Liver (tissue), 9 donors: ENCODE measurements around the gene TP73. TPM values are rescaled to one million over a fixed set of nuclear protein-coding genes. Genes with fewer than 3 reads are reported as not detected.

ENCODE experiments used
- DNase-seq: peaks from one replicate; pipeline ENCODE4 v3.0.0-alpha.2; 2017; ENCODE audit warnings: low spot score
- H3K27ac ChIP-seq, 2 donors: one replicate each; pipeline ENCODE4 v1.7.0; 2013; ENCODE audit warnings: inconsistent platforms in 2 of 2, low read length in 2 of 2, control low read depth in 1 of 2, low read depth in 1 of 2, mild to moderate bottlenecking in 1 of 2
- H3K27me3 ChIP-seq, 4 donors: one replicate each; pipeline versions ENCODE4 v1.6.1 to v1.7.0; 2013; ENCODE audit warnings: low read length in 3 of 4, inconsistent platforms in 1 of 4, mild to moderate bottlenecking in 1 of 4, moderate library complexity in 1 of 4; ENCODE audit not compliant: control insufficient read depth in 4 of 4, insufficient read depth in 4 of 4
- H3K36me3 ChIP-seq, 4 donors: one replicate each; pipeline versions ENCODE4 v1.6.1 to v1.7.0; 2013; ENCODE audit warnings: low read length in 3 of 4, mild to moderate bottlenecking in 3 of 4, low read depth in 1 of 4, moderate library complexity in 1 of 4; ENCODE audit not compliant: control insufficient read depth in 4 of 4, insufficient read depth in 3 of 4
- H3K4me1 ChIP-seq, 4 donors: one replicate each; pipeline versions ENCODE4 v1.6.1 to v1.7.0; 2013; ENCODE audit warnings: low read length in 3 of 4, mild to moderate bottlenecking in 3 of 4, moderate library complexity in 1 of 4; ENCODE audit not compliant: control insufficient read depth in 4 of 4, insufficient read depth in 4 of 4
- H3K4me3 ChIP-seq, 3 donors: one replicate each; pipeline versions ENCODE4 v1.6.1 to v1.7.0; 2013; ENCODE audit warnings: low read length in 3 of 3, control low read depth in 1 of 3, low read depth in 1 of 3, mild to moderate bottlenecking in 1 of 3
- H3K9ac ChIP-seq, 2 donors: one replicate each; pipeline ENCODE4 v1.7.0; 2013; ENCODE audit warnings: low read length in 2 of 2, mild to moderate bottlenecking in 2 of 2, moderate library complexity in 2 of 2, control low read depth in 1 of 2, low read depth in 1 of 2
- H3K9me3 ChIP-seq, 4 donors: one replicate each; pipeline versions ENCODE4 v1.6.1 to v1.7.0; 2013; ENCODE audit warnings: low read length in 3 of 4; ENCODE audit not compliant: control insufficient read depth in 4 of 4
- EGR1 ChIP-seq, 2 donors: IDR thresholded peaks; 2 replicates each; pipeline ENCODE4 v1.6.1; 2016 to 2018; ENCODE audit warnings: antibody characterized with exemption in 2 of 2, low read depth in 2 of 2
- FOXA1 ChIP-seq: IDR thresholded peaks from 2 replicates; pipeline ENCODE4 v1.6.1; 2016; ENCODE audit warnings: antibody characterized with exemption
- FOXA2 ChIP-seq: IDR thresholded peaks from 2 replicates; pipeline ENCODE4 v1.6.1; 2016; ENCODE audit warnings: antibody characterized with exemption
- GABPA ChIP-seq, 2 donors: IDR thresholded peaks in 1 of 2; conservative IDR thresholded peaks in 1 of 2; 2 replicates each; pipeline ENCODE4 v1.6.1; 2016; ENCODE audit warnings: antibody characterized with exemption in 2 of 2, mild to moderate bottlenecking in 1 of 2, moderate library complexity in 1 of 2
- JUND ChIP-seq, 2 donors: IDR thresholded peaks; 2 replicates each; pipeline ENCODE4 v1.6.1; 2016; ENCODE audit warnings: antibody characterized with exemption in 2 of 2
- MAX ChIP-seq: IDR thresholded peaks from 2 replicates; pipeline ENCODE4 v1.6.1; 2016; ENCODE audit warnings: antibody characterized with exemption
- RXRA ChIP-seq, 2 donors: IDR thresholded peaks; 2 replicates each; pipeline ENCODE4 v1.6.1; 2017 to 2018; ENCODE audit warnings: antibody characterized with exemption in 2 of 2, mild to moderate bottlenecking in 1 of 2
- TAF1 ChIP-seq: conservative IDR thresholded peaks from 2 replicates; pipeline ENCODE4 v1.6.1; 2016; ENCODE audit warnings: antibody characterized with exemption, mild to moderate bottlenecking
- YY1 ChIP-seq: IDR thresholded peaks from 2 replicates; pipeline ENCODE4 v1.6.1; 2016; ENCODE audit warnings: antibody characterized with exemption, mild to moderate bottlenecking
- ZBTB33 ChIP-seq: IDR thresholded peaks from 2 replicates; pipeline ENCODE4 v1.6.1; 2016; ENCODE audit warnings: antibody characterized with exemption
- WGBS: extraction: QIAGEN DNeasy Blood & Tissue Kit; methylation state at CpG from one replicate; pipeline ENCODE4 v1.1.7; 2013; 5-methylcytosine and 5-hydroxymethylcytosine counted together
- polyA plus RNA-seq, 2 donors: library from polyadenylated mRNA; stranded (reverse) in 1 of 2; unstranded in 1 of 2; fragments of 200-250 nt in 1 of 2; fragments of >200 nt in 1 of 2; fragmentation: Nextera tagmentation in 1 of 2; extraction: Ambion mirVana in 1 of 2; gene quantifications; one replicate each; pipeline versions ENCODE4 v1.2.1 to v1.2.3, GENCODE V29; 2013 to 2015
- total RNA-seq, 2 donors: library from RNA; depleted of rRNA; stranded (reverse); fragments of >200 nt; gene quantifications; one replicate each; pipeline ENCODE4 v1.2.3, GENCODE V29; 2014
- TF ChIP-seq, protein P1 (sequence below): fragments of 150-350 bp; IDR thresholded peaks from 2 replicates; pipeline ENCODE4 v1.5.1; 2017; ENCODE audit warnings: improper control_type of control experiment, low read depth, low read length; ENCODE audit not compliant: missing input control
- donor health status: healthy.
- donor health status: healthy.
- donor health status: healthy.
- donor health status: healthy.
- donor health status: healthy.

TP73 gene
- under 1 TPM; 0.08 to 0.19 TPM for total RNA-seq
- under 1 TPM; 0.18 to 0.29 TPM for polyA plus RNA-seq

DNA sequence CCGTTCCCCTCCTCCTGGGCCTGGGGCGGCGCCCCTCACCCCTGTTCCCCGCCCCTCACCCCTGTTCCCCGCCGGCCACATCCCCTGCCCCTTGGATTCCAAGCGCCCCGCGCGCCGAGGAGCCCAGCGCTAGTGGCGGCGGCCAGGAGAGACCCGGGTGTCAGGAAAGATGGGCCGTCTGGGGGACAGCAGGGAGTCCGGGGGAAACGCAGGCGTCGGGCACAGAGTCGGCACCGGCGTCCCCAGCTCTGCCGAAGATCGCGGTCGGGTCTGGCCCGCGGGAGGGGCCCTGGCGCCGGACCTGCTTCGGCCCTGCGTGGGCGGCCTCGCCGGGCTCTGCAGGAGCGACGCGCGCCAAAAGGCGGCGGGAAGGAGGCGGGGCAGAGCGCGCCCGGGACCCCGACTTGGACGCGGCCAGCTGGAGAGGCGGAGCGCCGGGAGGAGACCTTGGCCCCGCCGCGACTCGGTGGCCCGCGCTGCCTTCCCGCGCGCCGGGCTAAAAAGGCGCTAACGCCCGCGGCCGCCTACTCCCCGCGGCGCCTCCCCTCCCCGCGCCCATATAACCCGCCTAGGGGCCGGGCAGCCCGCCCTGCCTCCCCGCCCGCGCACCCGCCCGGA lies at the start of gene TP73:
TP73 (plus strand) TSS at position 587 of the 618 bp plus-strand sequence. CDS start 29,850 bp downstream, outside the sequence.
- no peak within 1 kb of the TSS for H3K9ac ChIP-seq
- H3K4me3 ChIP-seq, result peak within 1 kb of the TSS in 2 of 3 donors; percentile 14 to 59
- no peaks in the 10 kb centered on the region for H3K9me3 ChIP-seq
- peaks cover 20 to 27% (median 23%) of the 10 kb centered on the region in 4 donors for H3K4me1 ChIP-seq
- WGBS, result under 1% methylated on average over 80 of the region's 80 CpGs
- TF ChIP-seq EGR1 (IDR thresholded peaks at IDR 0.05; ENCODE audit: low read depth in 2 of 2) (peak in 1 of 2 donors; percentile 22), RXRA (IDR thresholded peaks at IDR 0.05) (no peak)
- no peak within 1 kb of the TSS for H3K27ac ChIP-seq
- no peak for DNase-seq
- H3K27me3 ChIP-seq, result peaks cover 0 to 12% (median 6%) of the 10 kb centered on the region in 4 donors
- H3K36me3 ChIP-seq, result peaks cover 0 to 4% (median 1%) of the 10 kb centered on the region in 4 donors

- Histone ChIP-seq H3K4me1 (peaks cover 0 to 3% (median 0%) of the 10 kb centered on the region in 4 donors), H3K27ac (no peak overlapping the region), H3K9me3 (no peaks in the 10 kb centered on the region), H3K27me3 (no peaks in the 10 kb centered on the region), H3K9ac (no peak overlapping the region), H3K4me3 (no peak overlapping the region), H3K36me3 (peaks cover 0 to 1% (median 0%) of the 10 kb centered on the region in 4 donors)
- 91% methylated on average over 11 of the region's 11 CpGs for whole genome bisulfite sequencing
- TF ChIP-seq FOXA1 (no peak), TAF1 (no peak), MAX (no peak), FOXA2 (no peak), ZBTB33 (no peak), JUND (IDR thresholded peaks at IDR 0.05) (no peak)
- TF ChIP-seq, protein P1, sequence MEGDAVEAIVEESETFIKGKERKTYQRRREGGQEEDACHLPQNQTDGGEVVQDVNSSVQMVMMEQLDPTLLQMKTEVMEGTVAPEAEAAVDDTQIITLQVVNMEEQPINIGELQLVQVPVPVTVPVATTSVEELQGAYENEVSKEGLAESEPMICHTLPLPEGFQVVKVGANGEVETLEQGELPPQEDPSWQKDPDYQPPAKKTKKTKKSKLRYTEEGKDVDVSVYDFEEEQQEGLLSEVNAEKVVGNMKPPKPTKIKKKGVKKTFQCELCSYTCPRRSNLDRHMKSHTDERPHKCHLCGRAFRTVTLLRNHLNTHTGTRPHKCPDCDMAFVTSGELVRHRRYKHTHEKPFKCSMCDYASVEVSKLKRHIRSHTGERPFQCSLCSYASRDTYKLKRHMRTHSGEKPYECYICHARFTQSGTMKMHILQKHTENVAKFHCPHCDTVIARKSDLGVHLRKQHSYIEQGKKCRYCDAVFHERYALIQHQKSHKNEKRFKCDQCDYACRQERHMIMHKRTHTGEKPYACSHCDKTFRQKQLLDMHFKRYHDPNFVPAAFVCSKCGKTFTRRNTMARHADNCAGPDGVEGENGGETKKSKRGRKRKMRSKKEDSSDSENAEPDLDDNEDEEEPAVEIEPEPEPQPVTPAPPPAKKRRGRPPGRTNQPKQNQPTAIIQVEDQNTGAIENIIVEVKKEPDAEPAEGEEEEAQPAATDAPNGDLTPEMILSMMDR, result no peak
- no peak for DNase-seq
Observed at GRCh38 chr1:3603156-3603555, 49.2 kb upstream of the TP73 start.

- Histone ChIP-seq H3K27ac (no peak overlapping the region), H3K4me1 (no peaks in the 10 kb centered on the region), H3K9ac (no peak overlapping the region), H3K4me3 (no peak overlapping the region), H3K36me3 (peaks cover 0 to 1% (median 0%) of the 10 kb centered on the region in 4 donors), H3K9me3 (no peaks in the 10 kb centered on the region), H3K27me3 (peaks cover 0 to 2% (median 0%) of the 10 kb centered on the region in 4 donors)
- no peak for TF ChIP-seq FOXA2
- TF ChIP-seq YY1, result no peak
- no peak for TF ChIP-seq GABPA (IDR thresholded peaks at IDR 0.05 in 1 of 2, conservative IDR thresholded peaks at IDR 0.05 in 1 of 2)
- WGBS, result 86% methylated on average over 29 of the region's 29 CpGs
- no peak for DNase-seq
Observed at GRCh38 chr1:3603571-3604467, 48.5 kb upstream of the TP73 start.
